SJSA1 (cell line): Measurements from ENCODE around the gene IER3. TPM values are rescaled to one million over a fixed set of nuclear protein-coding genes. Genes with fewer than 3 reads are reported as not detected.
A peak's percentile ranks its signal among the peaks of the same experiment; 100 is the strongest.

Experiments
- DNase-seq, 2 experiments: peaks; one replicate each; pipeline ENCODE4 v3.0.0-alpha.2; 2015 to 2020; ENCODE audit warnings: low spot score in 2 of 2, low read depth in 1 of 2
- H3K27ac ChIP-seq: fragments of 250-450 bp; sonication (Bioruptor Pico); 2 replicates; pipeline ENCODE4 v1.5.1; 2020; ENCODE audit warnings: mild to moderate bottlenecking, moderate library complexity
- H3K27me3 ChIP-seq: fragments of 250-450 bp; sonication (Bioruptor Pico); replicated peaks from 2 replicates; pipeline ENCODE4 v1.5.1; 2020; ENCODE audit warnings: mild to moderate bottlenecking, moderate library complexity
- H3K36me3 ChIP-seq: fragments of 250-450 bp; sonication (Bioruptor Pico); 2 replicates; pipeline ENCODE4 v1.5.1; 2020; ENCODE audit warnings: mild to moderate bottlenecking
- H3K4me1 ChIP-seq: fragments of 250-450 bp; sonication (Bioruptor Pico); replicated peaks from 2 replicates; pipeline ENCODE4 v1.6.1; 2021; ENCODE audit warnings: mild to moderate bottlenecking
- H3K4me3 ChIP-seq: fragments of 250-450 bp; sonication (Bioruptor Pico); 2 replicates; pipeline ENCODE4 v1.5.1; 2020; ENCODE audit warnings: mild to moderate bottlenecking
- H3K9me3 ChIP-seq: fragments of 250-450 bp; sonication (Bioruptor Pico); replicated peaks from 2 replicates; pipeline ENCODE4 v1.5.1; 2020; ENCODE audit warnings: mild to moderate bottlenecking
- total RNA-seq: library from RNA; depleted of rRNA; stranded (reverse); fragments of >200 nt; shearing (Covaris generic); gene quantifications from 2 replicates; pipeline ENCODE4 v1.2.3, GENCODE V29; 2014; rRNA removed

The IER3 gene
- 119 and 139 TPM in 2 replicates for total RNA-seq

GRCh38 chr6:30744054-30744805 lies at the start of gene IER3:
TSS of gene IER3 (minus strand) at chr6:30744547. CDS start at chr6:30744518, 29 bp downstream.
- Histone ChIP-seq H3K4me1 (peaks cover 61% of the 10 kb centered on the region), H3K4me3 (peak within 1 kb of the TSS; percentile 62), H3K9me3 (no peaks in the 10 kb centered on the region), H3K36me3 (peaks cover 45% of the 10 kb centered on the region), H3K27ac (peak within 1 kb of the TSS; percentile 49), H3K27me3 (no peaks in the 10 kb centered on the region)
- peak; percentile 93 to 96 for DNase-seq

- H3K36me3 ChIP-seq, result no peaks in the 10 kb centered on the region
- peak overlapping the region; percentile 24 for H3K27ac ChIP-seq
- DNase-seq, result peak in 1 of 2 experiments; percentile 69
- H3K4me3 ChIP-seq, result no peak overlapping the region
- H3K27me3 ChIP-seq, result no peaks in the 10 kb centered on the region
- H3K4me1 ChIP-seq, result peaks cover 26% of the 10 kb centered on the region
- H3K9me3 ChIP-seq, result no peaks in the 10 kb centered on the region
These were observed 49.3 kb upstream of the IER3 start for GRCh38 chr6:30793521-30794194.

- DNase-seq, result no peak
- Histone ChIP-seq H3K4me1 (peaks cover 34% of the 10 kb centered on the region), H3K27me3 (no peaks in the 10 kb centered on the region), H3K4me3 (no peak overlapping the region), H3K36me3 (no peaks in the 10 kb centered on the region), H3K9me3 (no peaks in the 10 kb centered on the region), H3K27ac (no peak overlapping the region)
These were observed 48.4 kb upstream of the IER3 start for GRCh38 chr6:30792786-30793185.

GRCh38 chr6:30790724-30791383 lies 46.5 kb upstream of the IER3 start:
- no peak overlapping the region for H3K27ac ChIP-seq
- H3K4me3 ChIP-seq, result no peak overlapping the region
- peaks cover 50% of the 10 kb centered on the region for H3K4me1 ChIP-seq
- H3K36me3 ChIP-seq, result no peaks in the 10 kb centered on the region
- no peak for DNase-seq
- H3K9me3 ChIP-seq, result no peaks in the 10 kb centered on the region
- no peaks in the 10 kb centered on the region for H3K27me3 ChIP-seq

- Histone ChIP-seq H3K4me3 (no peak overlapping the region), H3K27me3 (no peaks in the 10 kb centered on the region), H3K4me1 (peaks cover 53% of the 10 kb centered on the region), H3K36me3 (no peaks in the 10 kb centered on the region), H3K27ac (no peak overlapping the region), H3K9me3 (no peaks in the 10 kb centered on the region)
- DNase-seq, result no peak
These were observed 45.3 kb upstream of the IER3 start for GRCh38 chr6:30789606-30790005.

- peaks cover 42% of the 10 kb centered on the region for H3K4me1 ChIP-seq
- H3K36me3 ChIP-seq, result no peaks in the 10 kb centered on the region
- no peaks in the 10 kb centered on the region for H3K9me3 ChIP-seq
- H3K27me3 ChIP-seq, result no peaks in the 10 kb centered on the region
- no peak overlapping the region for H3K4me3 ChIP-seq
- no peak overlapping the region for H3K27ac ChIP-seq
- no peak for DNase-seq
These were observed 43.6 kb upstream of the IER3 start for GRCh38 chr6:30787954-30788353.

GRCh38 chr6:30782425-30783014 lies 38.2 kb upstream of the IER3 start:
- Histone ChIP-seq H3K27me3 (no peaks in the 10 kb centered on the region), H3K9me3 (no peaks in the 10 kb centered on the region), H3K4me1 (peaks cover 72% of the 10 kb centered on the region), H3K4me3 (no peak overlapping the region), H3K36me3 (no peaks in the 10 kb centered on the region), H3K27ac (peak overlapping the region; percentile 95)
- DNase-seq, result peak; percentile 55 to 80

GRCh38 chr6:30781743-30782424 lies 37.5 kb upstream of the IER3 start:
- peak; percentile 97 to 99 for DNase-seq
- Histone ChIP-seq H3K36me3 (no peaks in the 10 kb centered on the region), H3K9me3 (no peaks in the 10 kb centered on the region), H3K4me1 (peaks cover 66% of the 10 kb centered on the region), H3K27me3 (no peaks in the 10 kb centered on the region), H3K27ac (peak overlapping the region; percentile 95), H3K4me3 (0 out of 2 replicates have a peak overlapping the region, but pooled peaks have one; percentile 0)

GRCh38 chr6:30781395-30781742 lies 37.0 kb upstream of the IER3 start:
- DNase-seq, result no peak
- H3K4me3 ChIP-seq, result 0 out of 2 replicates have a peak overlapping the region, but pooled peaks have one; percentile 0

GRCh38 chr6:30780642-30780920 lies 36.2 kb upstream of the IER3 start:
- no peak overlapping the region for H3K27ac ChIP-seq
- no peak overlapping the region for H3K4me3 ChIP-seq
- H3K9me3 ChIP-seq, result no peaks in the 10 kb centered on the region
- no peak for DNase-seq
- peaks cover 54% of the 10 kb centered on the region for H3K4me1 ChIP-seq
- H3K36me3 ChIP-seq, result no peaks in the 10 kb centered on the region
- no peaks in the 10 kb centered on the region for H3K27me3 ChIP-seq

More at GRCh38 chr6:30781395-30781742, 37.0 kb upstream of the IER3 start:
- Histone ChIP-seq H3K27me3 (no peaks in the 10 kb centered on the region), H3K27ac (peak overlapping the region; percentile 95), H3K4me1 (peaks cover 62% of the 10 kb centered on the region), H3K36me3 (no peaks in the 10 kb centered on the region), H3K9me3 (no peaks in the 10 kb centered on the region)

GRCh38 chr6:30779850-30780641 lies 35.7 kb upstream of the IER3 start:
- Histone ChIP-seq H3K27ac (peak overlapping the region; percentile 35; the same call in 1 of the 2 replicates), H3K4me3 (no peak overlapping the region), H3K36me3 (no peaks in the 10 kb centered on the region), H3K27me3 (no peaks in the 10 kb centered on the region), H3K4me1 (peaks cover 48% of the 10 kb centered on the region), H3K9me3 (no peaks in the 10 kb centered on the region)
- DNase-seq, result no peak

- no peaks in the 10 kb centered on the region for H3K9me3 ChIP-seq
- DNase-seq, result no peak
- no peaks in the 10 kb centered on the region for H3K27me3 ChIP-seq
- H3K36me3 ChIP-seq, result no peaks in the 10 kb centered on the region
- peaks cover 43% of the 10 kb centered on the region for H3K4me1 ChIP-seq
- no peak overlapping the region for H3K4me3 ChIP-seq
- H3K27ac ChIP-seq, result no peak overlapping the region
These were observed 33.8 kb upstream of the IER3 start for GRCh38 chr6:30778001-30778635.
